ENCODE measurements around the gene TRIOBP. TPM values are rescaled to one million over a fixed set of nuclear protein-coding genes. Genes with fewer than 3 reads are reported as not detected.

Gene TRIOBP
- total and polyA plus RNA-seq, 9 donors: 36.4 to 61.5 (median 52.4) TPM

DNA sequence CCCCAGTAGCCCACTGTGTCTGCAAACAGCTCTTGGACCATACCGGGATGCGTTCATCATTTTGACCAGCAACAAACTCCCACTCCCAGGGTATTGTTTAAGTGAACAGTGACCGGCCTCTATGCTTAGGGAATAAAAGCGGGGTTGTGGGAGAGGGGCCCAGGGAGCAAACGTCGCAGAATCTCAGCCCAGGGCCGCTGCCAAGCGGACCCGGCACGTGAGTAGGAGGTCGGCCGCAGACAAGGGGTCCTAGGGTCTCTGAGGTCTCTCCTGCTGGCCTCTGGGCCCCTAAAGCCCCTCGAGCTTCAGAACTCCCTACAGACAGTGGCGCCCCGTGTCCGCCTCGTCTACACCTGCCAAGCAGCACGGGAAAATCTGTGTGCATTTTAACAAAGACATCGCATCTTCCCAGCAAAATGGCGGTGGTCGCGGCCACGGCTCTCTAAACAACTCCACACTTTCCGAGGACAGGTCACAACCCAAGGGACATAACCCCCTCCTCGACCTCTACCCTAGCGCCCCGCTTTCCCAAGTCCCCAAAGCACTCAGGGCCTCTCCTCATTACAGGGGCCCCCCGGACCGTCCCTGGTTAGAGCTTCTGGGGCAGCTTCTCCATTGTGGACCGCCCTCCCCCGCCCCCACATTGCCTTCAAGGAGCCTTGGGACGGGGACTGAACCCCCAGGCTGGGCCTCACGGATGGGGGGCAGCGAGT, 106.9 kb downstream of the TRIOBP start:
- H3K36me3 ChIP-seq (ENCODE audit: control insufficient read depth, insufficient read depth, low read length): no peaks in the 10 kb centered on the region
- 30% methylated on average over 26 of the region's 34 CpGs for WGBS (ENCODE audit: insufficient coverage)
- no peak for DNase-seq
- H3K4me3 ChIP-seq (ENCODE audit: low read length): peak overlapping the region; percentile 94
- peaks cover 14% of the 10 kb centered on the region for H3K27me3 ChIP-seq (ENCODE audit: control insufficient read depth, insufficient read depth, low read length)
- H3K4me1 ChIP-seq (ENCODE audit: control insufficient read depth, insufficient read depth, low read length): peaks cover 49% of the 10 kb centered on the region
- H3K27ac ChIP-seq (ENCODE audit: low read length): peak overlapping the region; percentile 7
- no peaks in the 10 kb centered on the region for H3K9me3 ChIP-seq (replicated peaks; ENCODE audit: control insufficient read depth, low read depth, low read length)

DNA sequence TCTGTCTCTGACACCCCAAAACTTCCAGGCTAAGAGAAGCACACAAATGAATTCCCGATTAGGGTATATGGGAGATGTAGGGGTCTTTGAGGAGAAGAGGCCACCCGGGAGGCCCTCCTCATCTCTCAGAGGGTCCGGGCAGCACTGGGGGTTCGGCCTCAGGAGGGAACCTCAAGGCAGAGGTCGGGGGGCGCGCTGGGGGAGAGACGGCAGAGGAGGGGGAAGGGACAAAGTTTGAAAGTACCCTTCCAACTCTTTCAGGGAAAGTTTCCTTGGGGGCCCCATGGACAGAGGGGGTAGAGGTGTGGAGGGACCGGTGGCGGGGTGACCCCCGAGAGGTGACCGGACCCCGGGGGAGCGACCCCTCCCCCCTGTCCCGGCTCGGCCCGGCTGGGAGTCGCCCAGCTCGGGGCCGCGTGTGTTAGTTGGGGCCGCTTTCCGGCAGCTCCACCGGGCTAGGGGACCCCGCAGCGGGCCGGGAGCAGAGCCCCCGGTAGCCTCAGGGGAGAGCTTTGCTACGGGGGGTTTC, 107.6 kb downstream of the TRIOBP start:
- peak overlapping the region; percentile 98 for H3K27ac ChIP-seq (ENCODE audit: low read length)
- peaks cover 14% of the 10 kb centered on the region for H3K27me3 ChIP-seq (ENCODE audit: control insufficient read depth, insufficient read depth, low read length)
- no peaks in the 10 kb centered on the region for H3K9me3 ChIP-seq (replicated peaks; ENCODE audit: control insufficient read depth, low read depth, low read length)
- DNase-seq: no peak
- H3K4me1 ChIP-seq (ENCODE audit: control insufficient read depth, insufficient read depth, low read length): peaks cover 56% of the 10 kb centered on the region
- peaks cover 6% of the 10 kb centered on the region for H3K36me3 ChIP-seq (ENCODE audit: control insufficient read depth, insufficient read depth, low read length)
- WGBS (ENCODE audit: insufficient coverage): 0% methylated on average over 16 of the region's 29 CpGs
- peak overlapping the region; percentile 94 for H3K4me3 ChIP-seq (ENCODE audit: low read length)

DNA sequence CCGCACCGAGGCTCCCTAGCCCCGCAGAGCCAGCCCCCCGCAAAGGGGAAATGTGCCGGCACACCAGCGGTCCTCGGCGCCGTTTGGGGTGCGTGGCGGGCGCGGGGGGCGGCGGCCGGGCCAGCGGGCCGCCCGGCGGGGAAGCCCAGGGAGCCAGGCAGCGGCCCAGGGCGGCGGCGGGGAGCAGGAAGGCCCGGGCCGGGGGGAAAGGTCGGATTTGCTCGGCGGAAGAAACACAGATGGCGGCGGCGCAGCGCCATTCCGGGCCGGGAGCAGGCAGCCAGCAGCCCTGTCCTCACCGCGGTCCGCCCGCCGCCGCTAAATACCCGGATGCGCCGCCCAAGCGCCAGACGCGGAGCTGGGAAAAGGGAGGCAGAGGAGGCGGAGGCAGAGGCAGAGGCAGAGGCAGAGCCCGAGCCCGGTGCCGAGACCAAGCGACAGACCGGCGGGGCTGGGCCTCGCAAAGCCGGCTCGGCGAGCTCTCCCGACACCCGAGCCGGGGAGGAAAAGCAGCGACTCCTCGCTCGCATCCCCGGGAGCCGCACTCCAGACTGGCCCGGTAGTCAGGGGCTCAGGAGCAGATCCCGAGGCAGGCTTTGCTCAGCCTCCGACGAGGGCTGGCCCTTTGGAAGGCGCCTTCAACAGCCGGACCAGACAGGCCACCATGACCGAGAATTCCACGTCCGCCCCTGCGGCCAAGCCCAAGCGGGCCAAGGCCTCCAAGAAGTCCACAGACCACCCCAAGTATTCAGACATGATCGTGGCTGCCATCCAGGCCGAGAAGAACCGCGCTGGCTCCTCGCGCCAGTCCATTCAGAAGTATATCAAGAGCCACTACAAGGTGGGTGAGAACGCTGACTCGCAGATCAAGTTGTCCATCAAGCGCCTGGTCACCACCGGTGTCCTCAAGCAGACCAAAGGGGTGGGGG, 108.3 kb downstream of the TRIOBP start:
- peak overlapping the region; percentile 94 for H3K4me3 ChIP-seq (ENCODE audit: low read length)
- DNase-seq: peak; percentile 95
- peak overlapping the region; percentile 98 for H3K27ac ChIP-seq (ENCODE audit: low read length)
- 1% methylated on average over 87 of the region's 87 CpGs for WGBS (ENCODE audit: insufficient coverage)
- no peaks in the 10 kb centered on the region for H3K9me3 ChIP-seq (replicated peaks; ENCODE audit: control insufficient read depth, low read depth, low read length)
- peaks cover 7% of the 10 kb centered on the region for H3K36me3 ChIP-seq (ENCODE audit: control insufficient read depth, insufficient read depth, low read length)
- peaks cover 14% of the 10 kb centered on the region for H3K27me3 ChIP-seq (ENCODE audit: control insufficient read depth, insufficient read depth, low read length)
- H3K4me1 ChIP-seq (ENCODE audit: control insufficient read depth, insufficient read depth, low read length): peaks cover 56% of the 10 kb centered on the region

DNA sequence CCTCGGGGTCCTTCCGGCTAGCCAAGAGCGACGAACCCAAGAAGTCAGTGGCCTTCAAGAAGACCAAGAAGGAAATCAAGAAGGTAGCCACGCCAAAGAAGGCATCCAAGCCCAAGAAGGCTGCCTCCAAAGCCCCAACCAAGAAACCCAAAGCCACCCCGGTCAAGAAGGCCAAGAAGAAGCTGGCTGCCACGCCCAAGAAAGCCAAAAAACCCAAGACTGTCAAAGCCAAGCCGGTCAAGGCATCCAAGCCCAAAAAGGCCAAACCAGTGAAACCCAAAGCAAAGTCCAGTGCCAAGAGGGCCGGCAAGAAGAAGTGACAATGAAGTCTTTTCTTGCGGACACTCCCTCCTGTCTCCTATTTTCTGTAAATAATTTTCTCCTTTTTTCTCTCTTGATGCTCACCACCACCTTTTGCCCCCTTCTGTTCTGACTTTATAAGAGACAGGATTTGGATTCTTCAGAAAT, 109.0 kb downstream of the TRIOBP start:
- peaks cover 14% of the 10 kb centered on the region for H3K27me3 ChIP-seq (ENCODE audit: control insufficient read depth, insufficient read depth, low read length)
- peak overlapping the region; percentile 98 for H3K27ac ChIP-seq (ENCODE audit: low read length)
- peak overlapping the region; percentile 94 for H3K4me3 ChIP-seq (ENCODE audit: low read length)
- no peaks in the 10 kb centered on the region for H3K9me3 ChIP-seq (replicated peaks; ENCODE audit: control insufficient read depth, low read depth, low read length)
- DNase-seq: peak; percentile 45
- H3K4me1 ChIP-seq (ENCODE audit: control insufficient read depth, insufficient read depth, low read length): peaks cover 56% of the 10 kb centered on the region
- H3K36me3 ChIP-seq (ENCODE audit: control insufficient read depth, insufficient read depth, low read length): peaks cover 7% of the 10 kb centered on the region
- 18% methylated on average over 8 of the region's 10 CpGs for WGBS (ENCODE audit: insufficient coverage)

DNA sequence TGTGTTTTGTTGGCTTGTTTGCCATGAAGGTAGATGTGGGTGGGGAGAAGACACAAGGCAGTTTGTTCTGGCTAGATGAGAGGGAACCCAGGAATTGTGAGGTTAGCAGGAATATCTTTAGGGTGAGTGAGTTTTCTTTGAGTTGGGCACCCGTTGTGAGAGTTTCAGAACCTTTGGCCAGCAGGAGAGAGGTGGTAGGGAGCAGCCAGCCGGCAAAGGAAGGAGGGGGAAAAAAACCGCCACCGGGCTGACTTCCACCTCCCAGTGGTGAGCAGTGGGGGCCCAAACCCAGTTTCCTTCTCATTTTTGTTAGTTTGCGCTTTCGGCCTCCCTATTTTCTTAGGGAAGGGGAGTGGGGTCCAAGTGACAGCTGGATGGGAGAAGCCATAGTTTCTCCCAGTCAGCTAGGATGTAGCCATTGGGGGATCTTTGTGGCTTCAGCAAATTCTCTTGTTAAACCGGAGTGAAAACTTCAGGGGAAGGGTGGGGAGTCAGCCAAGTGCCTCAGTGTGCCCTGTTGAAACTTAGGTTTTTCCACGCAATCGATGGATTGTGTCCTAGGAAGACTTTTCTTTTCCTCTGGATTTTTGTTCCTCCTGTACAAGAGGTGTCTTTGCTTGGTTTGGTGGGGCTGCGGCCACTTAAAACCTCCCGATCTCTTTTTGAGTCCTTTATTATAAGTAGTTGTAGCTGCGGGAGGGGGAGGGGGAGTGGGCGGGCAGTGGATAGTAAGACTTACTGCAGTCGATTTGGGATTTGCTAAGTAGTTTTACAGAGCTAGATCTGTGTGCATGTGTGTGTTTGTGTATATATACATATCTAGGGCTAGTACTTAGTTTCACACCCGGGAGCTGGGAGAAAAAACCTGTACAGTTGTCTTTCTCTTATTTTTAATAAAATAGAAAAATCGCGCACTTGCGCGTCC, 109.8 kb downstream of the TRIOBP start:
- Histone ChIP-seq H3K9me3 (replicated peaks; ENCODE audit: control insufficient read depth, low read depth, low read length) (no peaks in the 10 kb centered on the region), H3K27ac (ENCODE audit: low read length) (peak overlapping the region; percentile 98), H3K36me3 (ENCODE audit: control insufficient read depth, insufficient read depth, low read length) (peaks cover 7% of the 10 kb centered on the region), H3K27me3 (ENCODE audit: control insufficient read depth, insufficient read depth, low read length) (peaks cover 14% of the 10 kb centered on the region), H3K4me3 (ENCODE audit: low read length) (peak overlapping the region; percentile 94), H3K4me1 (ENCODE audit: control insufficient read depth, insufficient read depth, low read length) (peaks cover 56% of the 10 kb centered on the region)
- 2% methylated on average over 8 of the region's 19 CpGs for WGBS (ENCODE audit: insufficient coverage)
- DNase-seq: peak; percentile 78

DNA sequence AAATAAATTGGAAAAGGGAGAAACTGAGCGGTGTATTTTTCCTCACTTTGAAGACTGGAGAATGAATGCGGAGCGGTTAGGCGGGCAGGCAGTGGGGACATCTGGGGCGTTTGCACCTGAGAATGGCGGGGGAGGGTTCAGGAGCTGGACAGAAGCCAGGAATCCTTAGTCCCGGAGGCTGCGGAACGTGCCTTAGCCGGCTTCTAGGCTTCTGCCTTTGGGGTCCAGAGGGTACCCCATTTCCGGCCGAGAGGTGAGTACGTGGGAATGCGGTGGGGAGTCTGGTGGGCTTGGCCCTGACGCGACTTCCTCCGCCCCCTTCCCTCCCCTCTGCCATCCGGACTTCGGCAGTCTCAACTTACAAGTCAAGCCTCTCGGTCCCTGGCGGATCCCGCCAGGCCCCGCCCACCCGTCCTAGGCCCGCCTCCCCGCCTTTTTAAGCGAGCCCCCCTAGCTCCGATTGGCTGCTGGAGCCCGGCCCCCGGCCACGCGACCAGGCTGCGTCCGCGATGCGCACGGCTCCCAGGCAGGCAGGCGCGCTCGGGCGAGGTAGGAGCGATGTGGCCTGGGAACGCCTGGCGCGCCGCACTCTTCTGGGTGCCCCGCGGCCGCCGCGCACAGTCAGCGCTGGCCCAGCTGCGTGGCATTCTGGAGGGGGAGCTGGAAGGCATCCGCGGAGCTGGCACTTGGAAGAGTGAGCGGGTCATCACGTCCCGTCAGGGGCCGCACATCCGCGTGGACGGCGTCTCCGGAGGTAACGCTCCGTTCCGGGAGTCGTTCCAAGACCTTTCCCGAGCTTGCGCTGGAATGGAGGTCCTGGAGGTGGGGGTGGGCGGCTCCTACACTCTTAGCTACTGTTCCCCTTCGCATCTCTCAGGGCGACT, 110.8 kb downstream of the TRIOBP start, which contains the start of gene GCAT:
TSS of gene GCAT (plus strand) at position 525 of the 884 bp plus-strand sequence. CDS start at position 559, 34 bp downstream.
- H3K27ac ChIP-seq (ENCODE audit: low read length): peak within 1 kb of the TSS; percentile 98
- DNase-seq: peak; percentile 99
- H3K4me3 ChIP-seq (ENCODE audit: low read length): peak within 1 kb of the TSS; percentile 94
- H3K27me3 ChIP-seq (ENCODE audit: control insufficient read depth, insufficient read depth, low read length): peaks cover 12% of the 10 kb centered on the region
- 0% methylated on average over 49 of the region's 73 CpGs for WGBS (ENCODE audit: insufficient coverage)
- peaks cover 49% of the 10 kb centered on the region for H3K4me1 ChIP-seq (ENCODE audit: control insufficient read depth, insufficient read depth, low read length)
- no peaks in the 10 kb centered on the region for H3K9me3 ChIP-seq (replicated peaks; ENCODE audit: control insufficient read depth, low read depth, low read length)
- peaks cover 7% of the 10 kb centered on the region for H3K36me3 ChIP-seq (ENCODE audit: control insufficient read depth, insufficient read depth, low read length)

DNA sequence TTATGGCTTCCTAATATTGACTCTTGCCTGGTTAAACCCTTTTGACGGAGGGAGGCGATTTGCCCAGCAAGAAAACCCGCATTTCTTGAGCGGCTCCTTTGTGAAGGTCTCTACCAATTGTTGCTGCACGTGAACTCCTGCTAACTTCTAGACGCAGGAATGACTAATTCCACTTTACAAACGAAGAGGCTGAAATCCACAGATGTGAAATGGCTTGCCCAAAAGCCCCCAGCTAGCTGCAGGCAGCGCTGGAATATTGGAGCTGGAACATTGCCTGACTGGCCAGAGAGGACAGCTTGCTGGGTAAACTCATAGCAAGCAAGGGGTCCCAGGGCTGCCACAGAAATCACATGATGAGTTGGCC, 111.4 kb downstream of the TRIOBP start:
- Histone ChIP-seq H3K27me3 (ENCODE audit: control insufficient read depth, insufficient read depth, low read length) (peaks cover 9% of the 10 kb centered on the region), H3K27ac (ENCODE audit: low read length) (peak overlapping the region; percentile 85), H3K36me3 (ENCODE audit: control insufficient read depth, insufficient read depth, low read length) (peaks cover 7% of the 10 kb centered on the region), H3K4me1 (ENCODE audit: control insufficient read depth, insufficient read depth, low read length) (peaks cover 43% of the 10 kb centered on the region), H3K4me3 (ENCODE audit: low read length) (peak overlapping the region; percentile 94), H3K9me3 (replicated peaks; ENCODE audit: control insufficient read depth, low read depth, low read length) (no peaks in the 10 kb centered on the region)
- DNase-seq: peak; percentile 44
- 2% methylated on average over 8 of the region's 8 CpGs for WGBS (ENCODE audit: insufficient coverage)

DNA sequence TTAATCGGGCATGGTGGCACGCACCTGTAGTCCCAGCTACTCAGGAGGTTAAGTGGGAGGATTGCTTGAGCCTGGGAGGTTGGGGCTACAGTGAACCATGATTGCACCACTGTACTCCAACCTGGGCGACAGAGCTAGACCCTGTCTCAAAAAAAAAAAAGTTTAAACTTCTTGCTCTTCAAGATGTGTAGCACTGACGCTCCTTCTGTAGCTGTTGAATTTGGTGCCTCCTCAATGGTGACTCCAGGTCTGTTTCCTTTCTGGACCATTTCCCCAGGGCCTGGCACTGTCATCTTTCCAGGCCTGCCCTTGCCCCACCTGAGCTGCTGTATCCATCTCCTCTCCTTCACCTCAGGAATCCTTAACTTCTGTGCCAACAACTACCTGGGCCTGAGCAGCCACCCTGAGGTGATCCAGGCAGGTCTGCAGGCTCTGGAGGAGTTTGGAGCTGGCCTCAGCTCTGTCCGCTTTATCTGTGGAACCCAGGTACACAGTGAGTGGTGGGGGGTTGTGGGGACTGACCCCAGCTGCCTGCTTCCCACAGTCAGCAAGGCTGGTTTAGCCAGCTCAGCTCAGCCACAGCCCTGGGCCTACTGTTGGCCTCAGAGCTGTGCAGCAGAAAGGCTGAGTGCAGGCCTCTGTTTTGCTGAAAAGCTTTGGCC, 113.0 kb downstream of the TRIOBP start:
- Histone ChIP-seq H3K36me3 (ENCODE audit: control insufficient read depth, insufficient read depth, low read length) (peaks cover 14% of the 10 kb centered on the region), H3K4me1 (ENCODE audit: control insufficient read depth, insufficient read depth, low read length) (peaks cover 28% of the 10 kb centered on the region), H3K27me3 (ENCODE audit: control insufficient read depth, insufficient read depth, low read length) (peaks cover 2% of the 10 kb centered on the region), H3K9me3 (replicated peaks; ENCODE audit: control insufficient read depth, low read depth, low read length) (no peaks in the 10 kb centered on the region), H3K27ac (ENCODE audit: low read length) (no peak overlapping the region), H3K4me3 (ENCODE audit: low read length) (no peak overlapping the region)
- DNase-seq: no peak
- 70% methylated on average over 3 of the region's 5 CpGs for WGBS (ENCODE audit: insufficient coverage)
